ENCODE measurements around the gene SLC6A16. TPM values are rescaled to one million over a fixed set of nuclear protein-coding genes. Genes with fewer than 3 reads are reported as not detected.

The SLC6A16 gene
- total and polyA plus RNA-seq, 2 of the 8 experiments (the other 6 are each of a cell fraction or from before 2014, with no cell fraction given), result 1.1 to 1.5 TPM

GRCh38 chr19:49287141-49287770 lies 37.7 kb downstream of the SLC6A16 start:
- no peak overlapping the region for H2AK5ac ChIP-seq (ENCODE audit: low read depth, low read length)
- no peak overlapping the region for H3K23ac ChIP-seq (ENCODE audit: insufficient read length)
- no peak overlapping the region for H3K27ac ChIP-seq (ENCODE audit: low read depth, low read length)
- H3K4me3 ChIP-seq (ENCODE audit: extremely low read depth in 1 of 4, insufficient read depth in 2 of 4, low read depth in 3 of 4, low read length in 4 of 4), result no peak overlapping the region
- H2BK12ac ChIP-seq (ENCODE audit: low read depth, low read length), result no peak overlapping the region
- H3K79me1 ChIP-seq (ENCODE audit: low read depth, low read length), result no peaks in the 10 kb centered on the region
- H3K4me2 ChIP-seq (ENCODE audit: insufficient read depth in 1 of 2, low read depth in 2 of 2, low read length in 2 of 2), result no peak overlapping the region
- H3K56ac ChIP-seq (replicated peaks; ENCODE audit: insufficient read length, low read depth, low read length), result no peak overlapping the region
- CTCF ChIA-PET (ENCODE audit: partially characterized antibody), result no interaction called here
- H3K18ac ChIP-seq (ENCODE audit: extremely low read depth, low read length), result no peak overlapping the region
- H2BK5ac ChIP-seq (ENCODE audit: low read depth, low read length), result no peak overlapping the region
- H4K20me1 ChIP-seq (replicated peaks in 1 of 2; ENCODE audit: control insufficient read depth in 1 of 2, insufficient read depth in 2 of 2, low read length in 2 of 2), result no peaks in the 10 kb centered on the region
- no peaks in the 10 kb centered on the region for H3K79me2 ChIP-seq (ENCODE audit: control insufficient read depth in 1 of 2, insufficient read depth in 2 of 2, low read length in 2 of 2)
- no peak overlapping the region for H3K14ac ChIP-seq (ENCODE audit: insufficient read length)
- H4K8ac ChIP-seq (ENCODE audit: extremely low read depth, insufficient read depth, low read length), result no peak overlapping the region
- peaks cover 6 to 9% of the 10 kb centered on the region in 2 experiments; a peak in 2 of 4 replicates for H3K9me3 ChIP-seq (ENCODE audit: insufficient read depth in 2 of 2, low read depth in 1 of 2, low read length in 1 of 2)
- TF ChIP-seq KDM1A (IDR thresholded peaks at IDR 0.05; ENCODE audit: borderline replicate concordance, low read length) (no peak), SUZ12 (IDR thresholded peaks at IDR 0.05; ENCODE audit: low read length) (no peak)
- POLR2A ChIA-PET (ENCODE audit: partially characterized antibody), result no interaction called here
- no peak overlapping the region for H3K9ac ChIP-seq (replicated peaks in 1 of 4; ENCODE audit: extremely low read depth in 1 of 4, low read depth in 3 of 4, low read length in 3 of 4)
- H4K91ac ChIP-seq (replicated peaks; ENCODE audit: insufficient read length, low read length), result no peak overlapping the region
- no peak overlapping the region for H2AFZ ChIP-seq (ENCODE audit: low read length)
- no peak overlapping the region for H2BK20ac ChIP-seq (ENCODE audit: low read length)
- H3K4ac ChIP-seq (replicated peaks; ENCODE audit: insufficient read length, low read depth, low read length), result no peak overlapping the region
- H3K23me2 ChIP-seq (ENCODE audit: low read depth, low read length), result no peaks in the 10 kb centered on the region
- DNase-seq (ENCODE audit: low read depth in 1 of 2, low spot score in 2 of 2) (no peak), FAIRE-seq (no peak)
- no peaks in the 10 kb centered on the region for H3K36me3 ChIP-seq (ENCODE audit: control insufficient read depth in 2 of 4, insufficient read depth in 4 of 4, low read length in 3 of 4)
- H2BK15ac ChIP-seq (ENCODE audit: low read length), result no peak overlapping the region
- no peaks in the 10 kb centered on the region for H3K27me3 ChIP-seq (replicated peaks in 1 of 4; ENCODE audit: control insufficient read depth in 3 of 4, extremely low read depth in 1 of 4, insufficient read depth in 3 of 4, low read length in 3 of 4)
- H4K5ac ChIP-seq (ENCODE audit: insufficient read length, low read depth, low read length), result no peak overlapping the region
- H3K4me1 ChIP-seq (replicated peaks in 1 of 4; ENCODE audit: control insufficient read depth in 3 of 4, insufficient read depth in 4 of 4, low read length in 3 of 4), result no peaks in the 10 kb centered on the region
- WGBS, 2 experiments (ENCODE audit: extremely low coverage in 1 of 2, insufficient coverage in 1 of 2, insufficient read length in 1 of 2, insufficient replicate concordance in 2 of 2, low coverage in 1 of 2, low lambda C conversion rate in 2 of 2, missing lambda C conversion rate in 1 of 2), result 77% methylated on average over 2 of the region's 2 CpGs; no CpG with 5 or more reads in 1 of the 2 experiments
- H2BK120ac ChIP-seq (replicated peaks; ENCODE audit: low read depth, low read length), result no peak overlapping the region

Data from H1 (cell line).